IMR-90 (cell line): ENCODE results near the gene GPC6. TPM values are rescaled to one million over a fixed set of nuclear protein-coding genes. Genes with fewer than 3 reads are reported as not detected.

Source experiments
- ATAC-seq: fragments of 200-7000 bp; cut with Tn5 transposase; 2 replicates; pipeline ENCODE4 v1.9.1; 2020; ENCODE audit warnings: low read depth, mild to moderate bottlenecking, moderate library complexity
- BruUV-seq: library from RNA; stranded (reverse); fragments of 400-500 nt; replicated peaks from 2 replicates; lab custom pipeline; 2021; lab: Mats Ljungman, UMichigan
- CTCF ChIA-PET: fragments of 300-600 bp; formaldehyde crosslinking; extraction: SDS; loops from one replicate; lab custom pipeline; 2021; ENCODE audit warnings: antibody characterized with exemption; lab: Yijun Ruan, JAX
- POLR2A ChIA-PET: fragments of 300-600 bp; sonication (Branson Sonifier 250); formaldehyde crosslinking; loops from one replicate; lab custom pipeline; 2022; ENCODE audit warnings: antibody characterized with exemption; ENCODE audit not compliant: unreplicated experiment; lab: Charles Lee
- DNase-seq: peaks from one replicate; pipeline ENCODE4 v3.0.0; 2013
- H2AFZ ChIP-seq: replicated peaks from 2 replicates; pipeline ENCODE3; 2013; ENCODE audit warnings: low read length, mild to moderate bottlenecking; ENCODE audit not compliant: poor library complexity
- H2AK5ac ChIP-seq: 2 replicates; pipeline ENCODE4 v1.6.1; 2013; ENCODE audit warnings: low read depth, low read length, inconsistent platforms
- H2AK9ac ChIP-seq: replicated peaks from 2 replicates; pipeline ENCODE3; 2013; ENCODE audit warnings: mild to moderate bottlenecking, low read depth, low read length, moderate library complexity; ENCODE audit not compliant: poor library complexity
- H2BK120ac ChIP-seq: 2 replicates; pipeline ENCODE4 v1.6.1; 2013; ENCODE audit warnings: low read depth, low read length, inconsistent platforms
- H2BK15ac ChIP-seq: 3 replicates; pipeline ENCODE4 v1.6.1; 2013; ENCODE audit warnings: low read depth, low read length, inconsistent platforms
- H2BK20ac ChIP-seq: 2 replicates; pipeline ENCODE4 v1.6.1; 2013; ENCODE audit warnings: low read depth, mild to moderate bottlenecking, inconsistent platforms, low read length, moderate library complexity
- H2BK5ac ChIP-seq: 2 replicates; pipeline ENCODE4 v1.6.1; 2013; ENCODE audit warnings: mild to moderate bottlenecking, low read depth, low read length, inconsistent platforms; ENCODE audit not compliant: poor library complexity, severe bottlenecking
- H3K14ac ChIP-seq: replicated peaks from 2 replicates; pipeline ENCODE4 v1.6.1; 2013; ENCODE audit warnings: low read depth, low read length, inconsistent platforms
- H3K18ac ChIP-seq: 2 replicates; pipeline ENCODE4 v1.6.1; 2013; ENCODE audit warnings: low read depth, low read length, control low read depth
- H3K23ac ChIP-seq: 2 replicates; pipeline ENCODE4 v1.6.1; 2013; ENCODE audit warnings: low read depth, low read length, inconsistent platforms
- H3K27ac ChIP-seq: 2 replicates; pipeline ENCODE4 v1.5.1; 2013; ENCODE audit warnings: mild to moderate bottlenecking, control low read depth, low read length; ENCODE audit not compliant: insufficient read depth
- H3K27me3 ChIP-seq: 2 replicates; pipeline ENCODE4 v1.6.1; 2013; ENCODE audit warnings: low read length; ENCODE audit not compliant: control insufficient read depth, insufficient read depth
- H3K36me3 ChIP-seq: 2 replicates; pipeline ENCODE4 v1.6.1; 2013; ENCODE audit warnings: low read length, mixed read lengths; ENCODE audit not compliant: control insufficient read depth, insufficient read depth
- H3K4ac ChIP-seq: 2 replicates; pipeline ENCODE4 v1.6.1; 2013; ENCODE audit warnings: low read depth, low read length, inconsistent platforms
- H3K4me1 ChIP-seq: 2 replicates; pipeline ENCODE4 v1.6.1; 2013; ENCODE audit warnings: low read length, mixed read lengths; ENCODE audit not compliant: control insufficient read depth, insufficient read depth
- H3K4me2 ChIP-seq: 2 replicates; pipeline ENCODE4 v1.6.1; 2013; ENCODE audit warnings: low read depth, mild to moderate bottlenecking, control low read depth, low read length, moderate library complexity
- H3K4me3 ChIP-seq: 2 replicates; pipeline ENCODE4 v1.5.1; 2013; ENCODE audit warnings: low read depth, mild to moderate bottlenecking, control low read depth, low read length, moderate library complexity; ENCODE audit not compliant: insufficient read depth
- H3K56ac ChIP-seq: 2 replicates; pipeline ENCODE4 v1.6.1; 2013; ENCODE audit warnings: low read length, inconsistent platforms; ENCODE audit not compliant: insufficient read depth; ENCODE audit errors: extremely low read depth
- H3K79me1 ChIP-seq, 2 experiments: 2 replicates each; pipeline ENCODE4 v1.6.1; 2013; ENCODE audit warnings: low read length in 2 of 2, inconsistent platforms in 1 of 2, low read depth in 1 of 2
- H3K9ac ChIP-seq: 2 replicates; pipeline ENCODE4 v1.6.1; 2013; ENCODE audit warnings: low read depth, low read length, control low read depth
- H3K9me1 ChIP-seq: 2 replicates; pipeline ENCODE4 v1.6.1; 2013; ENCODE audit warnings: low read length, inconsistent platforms; ENCODE audit not compliant: insufficient read depth
- H3K9me3 ChIP-seq: 2 replicates; pipeline ENCODE4 v1.6.1; 2013; ENCODE audit warnings: low read length; ENCODE audit not compliant: control insufficient read depth, insufficient read depth
- H4K20me1 ChIP-seq: 2 replicates; pipeline ENCODE4 v1.6.1; 2013; ENCODE audit warnings: low read length, inconsistent platforms; ENCODE audit not compliant: insufficient read depth
- H4K5ac ChIP-seq: 2 replicates; pipeline ENCODE4 v1.6.1; 2013; ENCODE audit warnings: mild to moderate bottlenecking, low read depth, low read length, control low read depth
- H4K8ac ChIP-seq, 2 experiments: 2 replicates each; pipeline ENCODE4 v1.6.1; 2013; ENCODE audit warnings: low read depth in 2 of 2, low read length in 2 of 2, control low read depth in 1 of 2, inconsistent platforms in 1 of 2
- H4K91ac ChIP-seq: 2 replicates; pipeline ENCODE4 v1.6.1; 2013; ENCODE audit warnings: low read depth, low read length, inconsistent platforms; ENCODE audit not compliant: insufficient read depth
- BHLHE40 ChIP-seq: fragments of 150-350 bp; IDR thresholded peaks from 2 replicates; pipeline ENCODE4 v1.6.1; 2016; ENCODE audit warnings: mild to moderate bottlenecking, low read depth, low read length
- CEBPB ChIP-seq: IDR thresholded peaks from 2 replicates; pipeline ENCODE4 v1.6.1; 2012; ENCODE audit warnings: low read depth, low read length, improper control_type of control experiment
- RFX5 ChIP-seq: IDR thresholded peaks from 2 replicates; pipeline ENCODE4 v1.8.0; 2012; ENCODE audit warnings: low read depth, mild to moderate bottlenecking, low read length, moderate library complexity
- SMC3 ChIP-seq: fragments of 150-350 bp; IDR thresholded peaks from 2 replicates; pipeline ENCODE4 v1.6.1; 2016; ENCODE audit warnings: low read depth, mild to moderate bottlenecking, antibody characterized with exemption, low read length, moderate library complexity
- WGBS, 2 experiments: methylation state at CpG; one replicate each; pipeline versions ENCODE4 v1.1.5 to v1.1.7; 2013; ENCODE audit warnings: missing lambda C conversion rate in 2 of 2; ENCODE audit not compliant: insufficient read length in 1 of 2; ENCODE audit errors: extremely low coverage in 2 of 2; 5-methylcytosine and 5-hydroxymethylcytosine counted together
- dilution Hi-C: fragments of 300-500 bp; cut with HindIII; formaldehyde crosslinking; loops from one replicate; pipeline ENCODE4 v1.14.3; 2018; ENCODE audit warnings: low sequenced_read_pairs; ENCODE audit not compliant: unreplicated experiment
- in situ Hi-C: fragments of 300-500 bp; cut with MboI; formaldehyde crosslinking; loops from 3 replicates; pipeline ENCODE4 v1.14.3; 2019; ENCODE audit warnings: low sequenced_read_pairs, inconsistent platforms, mixed read lengths
- intact Hi-C: fragments of 100-400 bp; cut with micrococcal nuclease; formaldehyde crosslinking; loops from 2 replicates; pipeline ENCODE4 v1.10.0; 2022
- polyA plus RNA-seq, 3 experiments: library from polyadenylated mRNA; depleted of rRNA; stranded (reverse); fragments of >200 nt; gene quantifications; 2 replicates each; pipeline ENCODE4 v1.2.3, GENCODE V29; 2012; ENCODE audit warnings: low replicate concordance in 1 of 3
- total RNA-seq: library from RNA; depleted of rRNA; stranded (reverse); fragments of >200 nt; gene quantifications from 2 replicates; pipeline ENCODE4 v1.2.3, GENCODE V29; 2012

Gene GPC6
- total and polyA plus RNA-seq, 2 of the 4 experiments (the other 2 are of a cell fraction): 14.9 to 39.4 TPM

GRCh38 chr13:94303644-94304174 is 1077.1 kb downstream of the GPC6 start:
- Histone ChIP-seq H3K4me2 (no peak overlapping the region), H2BK20ac (no peak overlapping the region), H3K79me1 (no peaks in the 10 kb centered on the region), H3K4me3 (no peak overlapping the region), H3K36me3 (no peaks in the 10 kb centered on the region), H2AFZ (no peak overlapping the region), H3K9me1 (peaks cover 5% of the 10 kb centered on the region; the same call in 1 of the 2 replicates), H3K27ac (no peak overlapping the region), H4K91ac (no peak overlapping the region; the same call in 1 of the 2 replicates), H2AK9ac (no peak overlapping the region), H3K4me1 (peaks cover 5% of the 10 kb centered on the region), H2BK120ac (no peak overlapping the region), H3K27me3 (no peaks in the 10 kb centered on the region), H3K9ac (no peak overlapping the region), H3K23ac (no peak overlapping the region), H4K5ac (no peak overlapping the region), H4K8ac (no peak overlapping the region), H3K56ac (no peak overlapping the region), H2BK15ac (0 out of 3 replicates have a peak overlapping the region, but pooled peaks have one; percentile 13), H3K9me3 (no peaks in the 10 kb centered on the region), H4K20me1 (no peaks in the 10 kb centered on the region), H3K18ac (peak overlapping the region; percentile 33; the same call in 1 of the 2 replicates), H2BK5ac (no peak overlapping the region), H3K14ac (no peak overlapping the region), H3K4ac (0 out of 2 replicates have a peak overlapping the region, but pooled peaks have one; percentile 9), H2AK5ac (no peak overlapping the region)
- dilution Hi-C loops (no loop called here), intact Hi-C loops (no loop called here), in situ Hi-C loops (no loop called here)
- WGBS, 2 experiments: 47% methylated on average over 3 of the region's 7 CpGs; no CpG with 5 or more reads in 1 of the 2 experiments
- no peak for TF ChIP-seq RFX5
- TF ChIP-seq SMC3: no peak
- no peak for TF ChIP-seq CEBPB
- no peak for TF ChIP-seq BHLHE40
- DNase-seq (no peak), ATAC-seq (no peak)
- BruUV-seq: no TSS peak
- CTCF ChIA-PET: no interaction called here
- POLR2A ChIA-PET: interaction anchor here (0.5 kb wide), 1 partner anchor 1075 kb away, joined by 5 read pairs; no protein-coding TSS in a partner anchor
